ENCODE measurements around the gene ADCY6.

The ADCY6 gene

DNA sequence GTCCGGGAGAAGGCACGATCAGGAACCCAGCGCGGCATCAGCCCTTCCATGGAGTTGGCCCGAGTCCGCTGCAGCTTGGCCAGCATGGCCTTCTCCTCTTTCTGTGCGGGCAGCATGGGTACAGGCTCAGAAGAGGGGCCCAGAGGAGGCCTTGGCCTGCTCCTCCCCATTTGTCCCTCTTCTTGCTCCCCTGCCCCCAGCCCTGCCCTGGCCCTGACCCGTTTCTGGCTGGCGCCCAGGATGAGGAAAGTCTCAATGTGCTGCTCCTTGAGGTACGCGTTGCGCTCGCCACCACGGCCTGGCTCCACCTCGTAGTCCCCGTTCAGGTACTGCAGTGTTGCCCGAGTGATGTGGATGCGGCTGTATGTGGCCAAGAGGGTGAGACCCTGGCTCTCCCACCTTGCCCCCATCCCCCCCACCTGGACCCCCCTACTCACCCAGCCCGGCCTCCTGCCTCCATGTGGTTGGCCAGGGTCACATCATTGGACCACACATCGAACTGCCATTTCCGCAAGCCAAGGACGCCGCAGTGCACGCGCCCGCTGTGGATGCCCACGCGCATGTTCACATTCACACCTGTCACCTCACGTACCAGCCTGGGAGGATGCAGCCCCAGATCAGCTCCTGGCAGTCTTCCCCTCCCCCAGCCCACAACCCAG lies 12.8 kb downstream of the ADCY6 start:
- Histone ChIP-seq H3K9ac (ENCODE audit: insufficient read length) (no peak overlapping the region), H3K4me3 (no peak overlapping the region), H3K27ac (no peak overlapping the region), H3K36me3 (ENCODE audit: insufficient read depth, low read length) (no peaks in the 10 kb centered on the region), H3K9me3 (ENCODE audit: low read depth, low read length) (no peaks in the 10 kb centered on the region)
- DNase-seq (ENCODE audit: low read depth, low spot score), result no peak
- TF ChIP-seq EZH2 (IDR thresholded peaks at IDR 0.05) (no peak), FOXP2 (optimal IDR thresholded peaks at IDR 0.05; ENCODE audit: control extremely low read depth, extremely low read length, insufficient read depth) (no peak), POLR2AphosphoS5 (IDR thresholded peaks at IDR 0.05; ENCODE audit: borderline replicate concordance, low read depth, low read length) (no peak)

DNA sequence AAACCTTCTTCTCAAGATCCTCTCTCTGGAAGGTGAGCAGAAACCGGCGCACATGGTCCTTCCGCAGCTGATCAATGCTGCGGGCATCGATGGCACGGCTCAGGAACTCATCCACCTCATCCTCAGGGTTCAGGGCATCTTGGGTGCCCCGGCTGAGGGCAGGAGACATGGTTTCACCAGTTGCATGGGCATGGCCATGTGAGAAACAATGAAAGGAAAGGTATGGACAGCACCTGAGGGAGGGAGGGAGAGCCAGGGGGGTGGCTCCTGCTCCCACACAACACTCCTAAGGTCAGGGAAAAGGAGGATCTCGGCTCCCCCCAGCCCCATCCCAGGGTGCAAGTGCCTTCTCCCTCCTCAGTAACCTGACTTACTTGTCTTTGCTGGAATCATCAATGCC lies 13.6 kb downstream of the ADCY6 start:
- no peak for TF ChIP-seq POLR2AphosphoS5 (IDR thresholded peaks at IDR 0.05; ENCODE audit: borderline replicate concordance, low read depth, low read length)
- TF ChIP-seq FOXP2 (optimal IDR thresholded peaks at IDR 0.05; ENCODE audit: control extremely low read depth, extremely low read length, insufficient read depth), result no peak
- no peak for TF ChIP-seq EZH2 (IDR thresholded peaks at IDR 0.05)

DNA sequence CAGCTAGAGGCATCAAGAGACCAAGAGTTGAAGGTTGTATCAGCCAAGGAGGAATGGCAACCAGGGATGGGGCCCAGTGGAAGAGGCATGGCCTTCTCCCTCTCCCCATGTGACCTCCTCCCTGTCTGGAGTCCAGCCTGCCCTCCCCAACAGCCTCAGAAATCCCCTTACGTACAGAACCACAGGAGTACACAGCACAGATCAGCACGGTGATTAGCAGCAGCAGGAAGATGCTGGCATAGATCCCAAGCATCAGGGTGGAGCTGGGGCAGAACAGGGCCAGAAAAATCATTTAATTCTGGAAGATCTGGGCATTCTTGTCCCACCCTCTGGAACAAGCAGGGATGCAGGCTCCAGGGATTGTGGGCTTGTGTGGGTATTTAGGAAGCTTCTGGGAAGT lies 14.4 kb downstream of the ADCY6 start:
- no peak for DNase-seq (ENCODE audit: low read depth, low spot score)
- no peak for TF ChIP-seq FOXP2 (optimal IDR thresholded peaks at IDR 0.05; ENCODE audit: control extremely low read depth, extremely low read length, insufficient read depth)
- no peak for TF ChIP-seq POLR2AphosphoS5 (IDR thresholded peaks at IDR 0.05; ENCODE audit: borderline replicate concordance, low read depth, low read length)
- TF ChIP-seq EZH2 (IDR thresholded peaks at IDR 0.05), result no peak
- Histone ChIP-seq H3K27ac (no peak overlapping the region), H3K36me3 (ENCODE audit: insufficient read depth, low read length) (no peaks in the 10 kb centered on the region), H3K4me3 (no peak overlapping the region), H3K9ac (ENCODE audit: insufficient read length) (no peak overlapping the region), H3K9me3 (ENCODE audit: low read depth, low read length) (no peaks in the 10 kb centered on the region)

More for the DNA sequence above, 13.6 kb downstream of the ADCY6 start:
- H3K36me3 ChIP-seq (ENCODE audit: insufficient read depth, low read length), result no peaks in the 10 kb centered on the region
- no peak for DNase-seq (ENCODE audit: low read depth, low spot score)
- no peak overlapping the region for H3K9ac ChIP-seq (ENCODE audit: insufficient read length)
- no peak overlapping the region for H3K4me3 ChIP-seq
- no peaks in the 10 kb centered on the region for H3K9me3 ChIP-seq (ENCODE audit: low read depth, low read length)
- no peak overlapping the region for H3K27ac ChIP-seq

DNA sequence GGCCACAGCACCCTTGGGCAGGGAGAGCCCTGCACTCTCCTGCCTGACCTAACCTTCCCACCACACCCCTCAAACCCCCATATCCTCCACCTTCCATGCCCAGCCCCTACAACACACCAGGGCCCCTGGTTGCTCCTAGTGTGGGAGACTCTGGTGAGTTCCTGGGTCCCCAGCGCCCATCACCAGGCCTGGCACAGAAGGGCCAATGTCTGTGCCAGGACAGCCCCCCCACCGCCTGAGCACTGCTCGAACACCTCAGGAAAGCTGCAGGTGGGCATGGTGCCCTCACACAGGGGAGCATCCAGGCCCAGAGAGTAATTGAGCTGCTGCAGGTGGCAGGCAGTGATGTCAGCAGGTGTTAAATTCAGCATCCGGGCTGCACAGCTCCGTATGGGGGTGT lies 15.2 kb downstream of the ADCY6 start:
- H3K4me3 ChIP-seq, result no peak overlapping the region
- TF ChIP-seq EZH2 (IDR thresholded peaks at IDR 0.05) (no peak), POLR2AphosphoS5 (IDR thresholded peaks at IDR 0.05; ENCODE audit: borderline replicate concordance, low read depth, low read length) (no peak), FOXP2 (optimal IDR thresholded peaks at IDR 0.05; ENCODE audit: control extremely low read depth, extremely low read length, insufficient read depth) (no peak)
- H3K9me3 ChIP-seq (ENCODE audit: low read depth, low read length), result no peaks in the 10 kb centered on the region
- no peak for DNase-seq (ENCODE audit: low read depth, low spot score)
- H3K27ac ChIP-seq, result no peak overlapping the region
- H3K9ac ChIP-seq (ENCODE audit: insufficient read length), result no peak overlapping the region
- H3K36me3 ChIP-seq (ENCODE audit: insufficient read depth, low read length), result no peaks in the 10 kb centered on the region

DNA sequence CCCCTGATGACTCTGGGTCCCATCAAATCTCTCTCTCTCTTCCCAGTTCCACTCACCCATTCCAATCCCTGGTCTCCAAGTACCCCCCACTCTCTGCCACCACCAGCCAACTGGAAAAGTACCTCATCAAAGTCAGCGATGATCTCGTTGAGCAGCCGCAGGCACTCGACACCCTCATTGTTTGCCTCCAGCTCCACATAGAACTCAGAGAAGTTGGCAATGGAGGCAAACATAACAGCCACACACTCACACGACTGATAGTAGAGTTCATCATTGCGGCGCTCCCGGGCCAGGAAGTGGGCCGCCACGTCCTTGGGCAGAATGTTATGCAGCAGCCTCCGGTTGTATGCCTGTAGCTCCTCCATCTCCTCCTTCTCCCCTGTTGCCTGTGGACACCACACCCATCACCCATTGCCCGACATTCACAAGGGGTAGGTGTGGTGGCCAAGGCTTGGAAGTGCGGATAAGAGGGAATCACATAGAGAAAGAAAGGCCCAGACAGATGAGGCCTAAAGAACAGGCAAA lies 17.2 kb downstream of the ADCY6 start:
- no peak for DNase-seq (ENCODE audit: low read depth, low spot score)
- H3K4me3 ChIP-seq, result no peak overlapping the region
- no peaks in the 10 kb centered on the region for H3K36me3 ChIP-seq (ENCODE audit: insufficient read depth, low read length)
- TF ChIP-seq FOXP2 (optimal IDR thresholded peaks at IDR 0.05; ENCODE audit: control extremely low read depth, extremely low read length, insufficient read depth) (no peak), POLR2AphosphoS5 (IDR thresholded peaks at IDR 0.05; ENCODE audit: borderline replicate concordance, low read depth, low read length) (no peak), EZH2 (IDR thresholded peaks at IDR 0.05) (no peak)
- H3K27ac ChIP-seq, result no peak overlapping the region
- no peak overlapping the region for H3K9ac ChIP-seq (ENCODE audit: insufficient read length)
- H3K9me3 ChIP-seq (ENCODE audit: low read depth, low read length), result no peaks in the 10 kb centered on the region

DNA sequence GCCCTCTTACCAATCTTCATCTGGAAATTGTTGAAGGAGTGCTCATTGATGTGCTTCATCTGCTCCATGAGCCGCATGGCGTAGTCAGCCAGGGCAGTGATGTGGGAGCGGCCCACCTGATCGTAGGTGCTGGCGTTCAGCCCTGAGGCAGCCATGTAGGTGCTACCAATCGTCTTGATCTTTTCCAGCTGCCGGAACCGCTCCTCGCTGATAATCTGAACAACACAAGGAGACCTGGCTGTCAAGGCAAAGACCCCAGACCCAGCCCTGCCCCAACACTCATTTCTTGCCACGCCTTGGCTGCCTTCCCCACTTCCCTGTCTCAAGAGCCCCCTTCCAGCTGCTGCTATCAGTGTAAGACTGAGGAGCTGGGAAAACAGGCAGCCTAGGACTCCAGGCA lies 18.1 kb downstream of the ADCY6 start:
- no peaks in the 10 kb centered on the region for H3K36me3 ChIP-seq (ENCODE audit: insufficient read depth, low read length)

DNA sequence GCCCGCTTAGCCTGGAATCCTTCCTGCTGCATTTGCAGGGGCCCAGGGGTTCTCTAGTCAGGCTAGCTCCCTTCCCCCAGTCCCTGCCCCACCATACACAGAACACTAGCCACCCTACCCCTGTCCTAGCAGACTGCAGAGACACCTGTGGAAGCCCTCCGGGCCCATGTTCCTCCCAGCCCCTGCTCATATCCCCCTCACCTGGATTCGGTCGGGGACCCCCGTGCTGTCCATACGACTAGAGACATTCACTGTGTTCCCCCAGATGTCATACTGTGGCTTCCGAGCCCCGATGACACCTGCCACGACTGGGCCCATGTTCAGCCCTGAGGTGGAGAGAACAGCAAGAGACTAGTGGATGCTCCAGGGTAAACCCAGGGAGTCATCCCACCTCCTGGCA lies 20.2 kb downstream of the ADCY6 start:
- Histone ChIP-seq H3K4me3 (no peak overlapping the region), H3K36me3 (ENCODE audit: insufficient read depth, low read length) (no peaks in the 10 kb centered on the region), H3K9me3 (ENCODE audit: low read depth, low read length) (no peaks in the 10 kb centered on the region), H3K27ac (no peak overlapping the region), H3K9ac (ENCODE audit: insufficient read length) (no peak overlapping the region)
- TF ChIP-seq EZH2 (IDR thresholded peaks at IDR 0.05) (no peak), POLR2AphosphoS5 (IDR thresholded peaks at IDR 0.05; ENCODE audit: borderline replicate concordance, low read depth, low read length) (no peak), FOXP2 (optimal IDR thresholded peaks at IDR 0.05; ENCODE audit: control extremely low read depth, extremely low read length, insufficient read depth) (no peak)
- no peak for DNase-seq (ENCODE audit: low read depth, low spot score)

More for the DNA sequence above, 18.1 kb downstream of the ADCY6 start:
- DNase-seq (ENCODE audit: low read depth, low spot score), result no peak
- H3K27ac ChIP-seq, result no peak overlapping the region
- H3K9me3 ChIP-seq (ENCODE audit: low read depth, low read length), result no peaks in the 10 kb centered on the region
- H3K4me3 ChIP-seq, result no peak overlapping the region
- H3K9ac ChIP-seq (ENCODE audit: insufficient read length), result no peak overlapping the region
- TF ChIP-seq POLR2AphosphoS5 (IDR thresholded peaks at IDR 0.05; ENCODE audit: borderline replicate concordance, low read depth, low read length) (no peak), EZH2 (IDR thresholded peaks at IDR 0.05) (no peak), FOXP2 (optimal IDR thresholded peaks at IDR 0.05; ENCODE audit: control extremely low read depth, extremely low read length, insufficient read depth) (no peak)

DNA sequence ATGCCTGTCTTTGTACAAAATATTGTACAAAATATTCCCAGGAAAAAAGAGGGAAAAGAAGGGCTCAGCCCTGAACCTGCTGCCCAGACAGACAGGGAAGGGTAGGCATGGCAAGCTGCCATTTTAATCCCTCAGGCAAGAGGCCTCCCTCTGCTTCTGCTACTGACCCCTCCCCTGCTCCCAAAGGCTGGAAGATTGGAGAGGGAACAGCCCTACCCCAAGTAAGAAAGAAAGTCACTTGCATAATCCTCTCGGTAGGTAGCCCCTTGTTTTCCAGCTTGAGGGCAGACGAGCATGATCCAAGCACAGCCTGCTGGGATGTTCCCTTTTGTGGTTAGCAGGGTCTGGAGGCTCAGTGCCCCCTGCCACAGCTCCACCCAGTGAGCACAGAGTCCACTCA lies 20.7 kb downstream of the ADCY6 start:
- Histone ChIP-seq H3K4me3 (no peak overlapping the region), H3K9ac (ENCODE audit: insufficient read length) (no peak overlapping the region), H3K36me3 (ENCODE audit: insufficient read depth, low read length) (no peaks in the 10 kb centered on the region), H3K27ac (no peak overlapping the region), H3K9me3 (ENCODE audit: low read depth, low read length) (no peaks in the 10 kb centered on the region)
- DNase-seq (ENCODE audit: low read depth, low spot score), result no peak
- TF ChIP-seq POLR2AphosphoS5 (IDR thresholded peaks at IDR 0.05; ENCODE audit: borderline replicate concordance, low read depth, low read length) (no peak), FOXP2 (optimal IDR thresholded peaks at IDR 0.05; ENCODE audit: control extremely low read depth, extremely low read length, insufficient read depth) (no peak), EZH2 (IDR thresholded peaks at IDR 0.05) (no peak)

DNA sequence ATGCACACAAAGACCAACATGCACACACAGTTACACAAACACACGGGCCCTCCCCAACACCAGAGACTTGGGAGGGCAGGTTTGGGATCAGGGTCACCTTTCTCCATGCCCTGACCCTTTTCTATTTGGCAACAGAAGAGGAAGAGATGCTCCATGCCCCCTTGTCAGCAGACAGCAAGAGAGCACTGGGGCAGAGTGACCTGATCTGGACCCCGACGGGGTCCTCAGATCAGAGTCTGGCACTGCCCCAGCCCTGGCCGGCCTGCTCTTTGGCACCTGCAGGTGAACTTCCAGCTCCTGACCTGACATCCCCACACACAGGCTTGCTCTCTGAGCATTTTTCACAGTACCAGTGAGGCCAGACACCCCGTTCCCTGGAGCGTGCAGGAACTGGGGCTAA lies 21.4 kb downstream of the ADCY6 start:
- TF ChIP-seq POLR2AphosphoS5 (IDR thresholded peaks at IDR 0.05; ENCODE audit: borderline replicate concordance, low read depth, low read length) (no peak), FOXP2 (optimal IDR thresholded peaks at IDR 0.05; ENCODE audit: control extremely low read depth, extremely low read length, insufficient read depth) (no peak), EZH2 (IDR thresholded peaks at IDR 0.05) (no peak)
- no peak overlapping the region for H3K4me3 ChIP-seq
- H3K9me3 ChIP-seq (ENCODE audit: low read depth, low read length), result no peaks in the 10 kb centered on the region
- H3K27ac ChIP-seq, result no peak overlapping the region
- no peaks in the 10 kb centered on the region for H3K36me3 ChIP-seq (ENCODE audit: insufficient read depth, low read length)
- H3K9ac ChIP-seq (ENCODE audit: insufficient read length), result no peak overlapping the region
- no peak for DNase-seq (ENCODE audit: low read depth, low spot score)
